KOPT-K1 (cell line): Measurements from ENCODE around the gene URB1.

Experiments
- H3K27ac ChIP-seq: fragments of 200-600 bp; sonication (generic); 2 replicates; pipeline ENCODE4 v1.5.1; 2016; ENCODE audit warnings: antibody characterized with exemption, mild to moderate bottlenecking, low read depth, low read length; ENCODE audit not compliant: poor library complexity, severe bottlenecking
- H3K36me3 ChIP-seq: fragments of 200-600 bp; sonication (generic); 2 replicates; pipeline ENCODE4 v1.5.1; 2017; ENCODE audit warnings: antibody characterized with exemption, mild to moderate bottlenecking, low read length, moderate library complexity; ENCODE audit not compliant: insufficient read depth
- H3K9me3 ChIP-seq: fragments of 200-600 bp; sonication (generic); 2 replicates; pipeline ENCODE4 v1.5.1; 2017; ENCODE audit warnings: antibody characterized with exemption, low read length, mild to moderate bottlenecking; ENCODE audit not compliant: insufficient read depth, poor library complexity, severe bottlenecking

The URB1 gene

DNA sequence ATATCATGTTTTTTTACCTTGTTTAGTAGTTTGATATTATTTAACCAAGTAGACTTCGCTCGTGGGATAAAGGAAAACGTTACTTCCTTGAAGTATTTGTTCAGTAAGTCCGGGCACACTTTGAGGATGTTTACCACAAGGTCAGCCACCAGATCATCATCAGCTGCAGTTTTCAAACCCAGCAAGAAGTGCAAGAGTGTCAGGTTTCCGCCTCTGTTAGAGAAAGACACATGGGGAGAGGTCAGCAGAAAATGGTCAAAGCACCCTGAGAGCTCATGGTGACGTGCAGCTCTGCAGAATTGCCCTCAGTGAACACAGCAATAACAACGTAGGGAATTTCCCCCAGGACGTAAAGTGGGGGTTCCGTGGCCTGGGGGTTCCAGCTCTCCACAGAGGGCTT, 24.4 kb downstream of the URB1 start:
- H3K36me3 ChIP-seq, result peaks cover 99% of the 10 kb centered on the region
- H3K27ac ChIP-seq, result no peak overlapping the region
- H3K9me3 ChIP-seq, result no peaks in the 10 kb centered on the region

- Histone ChIP-seq H3K36me3 (peaks cover 99% of the 10 kb centered on the region), H3K27ac (no peak overlapping the region), H3K9me3 (no peaks in the 10 kb centered on the region)
Observed at GRCh38 chr21:32367158-32367557, 25.7 kb downstream of the URB1 start.

DNA sequence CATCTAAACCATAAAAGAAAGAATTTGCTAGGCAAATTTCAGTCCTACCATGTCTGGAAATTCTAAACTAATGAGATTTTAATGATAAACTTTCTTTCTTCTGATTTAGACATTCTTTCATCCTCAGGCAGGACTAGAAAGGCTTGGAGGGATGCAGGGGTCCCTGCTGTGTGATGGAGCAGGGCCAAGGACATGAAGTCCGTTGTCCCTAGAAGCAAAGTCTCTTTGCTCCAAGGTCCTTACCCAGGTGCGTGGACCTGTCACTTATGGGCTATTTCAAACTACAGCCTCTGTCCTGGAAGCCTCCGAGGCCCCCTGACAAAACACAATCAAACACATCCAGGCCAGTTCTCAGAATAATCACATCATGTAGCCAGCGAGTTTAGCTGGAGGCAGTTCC, 26.6 kb downstream of the URB1 start:
- Histone ChIP-seq H3K27ac (no peak overlapping the region), H3K36me3 (peaks cover 99% of the 10 kb centered on the region), H3K9me3 (no peaks in the 10 kb centered on the region)

DNA sequence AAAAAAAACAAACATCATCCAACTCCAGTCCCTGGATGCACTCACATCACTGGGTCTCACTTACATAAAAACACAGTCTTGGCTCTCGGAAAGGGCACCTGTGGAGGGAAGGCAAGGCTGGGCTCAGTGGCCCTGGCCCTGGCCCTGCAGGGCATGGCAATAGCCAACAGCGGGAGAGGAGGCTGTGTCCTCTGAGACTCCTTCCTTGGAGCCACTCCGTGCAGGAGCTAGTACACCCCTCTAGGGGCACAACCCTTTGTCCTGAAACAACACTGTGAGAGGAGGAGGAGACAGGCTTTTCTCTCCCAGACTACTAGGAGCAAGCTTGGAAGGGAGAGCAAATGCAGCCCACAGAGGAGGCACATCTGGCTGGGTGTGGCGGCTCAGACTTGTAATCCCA, 28.0 kb downstream of the URB1 start:
- Histone ChIP-seq H3K9me3 (no peaks in the 10 kb centered on the region), H3K36me3 (peaks cover 99% of the 10 kb centered on the region), H3K27ac (no peak overlapping the region)

DNA sequence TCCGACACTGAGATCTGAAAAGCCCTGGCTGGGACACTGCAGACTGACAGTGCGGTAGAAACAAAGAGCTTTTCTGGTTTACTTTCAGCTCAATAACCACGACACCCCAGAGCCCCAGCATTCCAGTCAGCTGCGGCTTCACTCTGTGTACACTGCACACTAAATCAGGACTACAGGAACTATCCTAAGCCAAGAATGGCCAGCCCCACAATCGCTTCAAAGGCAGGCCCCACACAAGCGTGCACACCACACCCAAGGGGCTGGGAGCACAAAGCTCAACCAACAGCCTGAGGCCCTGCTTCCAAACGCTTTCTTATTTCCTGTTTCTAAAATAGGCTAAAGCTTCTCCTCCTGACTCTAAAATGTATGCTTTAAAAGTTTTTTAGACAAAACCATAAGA, 28.4 kb downstream of the URB1 start:
- Histone ChIP-seq H3K36me3 (peaks cover 99% of the 10 kb centered on the region), H3K27ac (no peak overlapping the region)

GRCh38 chr21:32360401-32360975, 32.3 kb downstream of the URB1 start:
- Histone ChIP-seq H3K27ac (no peak overlapping the region), H3K36me3 (peaks cover 99% of the 10 kb centered on the region), H3K9me3 (no peaks in the 10 kb centered on the region)

More for the DNA sequence above, 28.4 kb downstream of the URB1 start:
- no peaks in the 10 kb centered on the region for H3K9me3 ChIP-seq

DNA sequence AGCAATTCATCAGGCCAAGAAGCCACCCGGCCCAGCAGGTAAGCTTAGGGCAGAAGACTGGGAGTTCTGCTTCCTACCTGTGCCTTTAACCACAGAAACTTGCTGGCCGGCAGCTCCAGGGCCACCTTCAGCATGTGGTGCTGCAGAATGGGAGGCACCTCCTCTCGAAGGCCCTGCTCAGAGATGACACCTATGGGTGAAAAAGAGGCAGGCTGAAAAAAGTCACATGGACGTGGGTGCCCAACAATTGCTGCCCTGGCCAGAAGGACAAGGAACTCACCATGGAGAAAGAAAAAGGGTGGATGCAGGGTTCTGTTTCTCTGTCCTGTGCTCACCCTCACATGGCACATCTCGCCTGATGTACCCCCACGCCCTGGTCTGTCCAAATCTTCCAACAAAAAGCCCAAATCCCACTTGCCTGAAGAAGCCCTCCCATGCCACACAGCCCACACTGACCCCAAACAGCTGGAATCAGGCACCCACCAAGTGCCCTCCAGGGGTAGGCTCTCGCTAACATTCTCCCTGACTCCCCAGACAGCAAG, 33.0 kb downstream of the URB1 start:
- H3K9me3 ChIP-seq, result no peaks in the 10 kb centered on the region
- no peak overlapping the region for H3K27ac ChIP-seq
- peaks cover 99% of the 10 kb centered on the region for H3K36me3 ChIP-seq

- no peak overlapping the region for H3K27ac ChIP-seq
- H3K9me3 ChIP-seq, result no peaks in the 10 kb centered on the region
- H3K36me3 ChIP-seq, result peaks cover 99% of the 10 kb centered on the region
Observed at GRCh38 chr21:32356874-32357395, 35.9 kb downstream of the URB1 start.

GRCh38 chr21:32353002-32353711, 39.7 kb downstream of the URB1 start:
- Histone ChIP-seq H3K27ac (no peak overlapping the region), H3K9me3 (no peaks in the 10 kb centered on the region), H3K36me3 (peaks cover 99% of the 10 kb centered on the region)

DNA sequence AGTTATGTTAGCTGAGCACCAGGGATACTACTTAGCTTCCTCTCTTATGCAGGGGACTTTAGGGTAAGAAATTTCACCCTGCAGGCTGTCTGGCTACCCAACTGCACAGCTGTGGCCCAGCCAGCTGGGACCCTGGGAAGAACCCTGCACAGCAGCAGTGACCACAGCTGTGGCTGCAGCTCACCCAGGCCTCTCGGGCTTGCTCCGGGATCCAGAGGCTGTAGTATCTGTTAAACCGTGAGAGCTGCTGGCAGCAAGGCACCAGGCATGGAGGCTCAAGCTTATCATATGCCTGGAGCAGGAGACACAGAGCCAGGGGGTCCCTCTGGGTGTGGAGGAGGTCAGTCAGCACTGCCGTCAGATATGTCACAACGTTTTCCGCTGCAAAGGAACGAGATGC, 40.3 kb downstream of the URB1 start:
- Histone ChIP-seq H3K27ac (no peak overlapping the region), H3K9me3 (peaks cover 3% of the 10 kb centered on the region), H3K36me3 (peaks cover 99% of the 10 kb centered on the region)

DNA sequence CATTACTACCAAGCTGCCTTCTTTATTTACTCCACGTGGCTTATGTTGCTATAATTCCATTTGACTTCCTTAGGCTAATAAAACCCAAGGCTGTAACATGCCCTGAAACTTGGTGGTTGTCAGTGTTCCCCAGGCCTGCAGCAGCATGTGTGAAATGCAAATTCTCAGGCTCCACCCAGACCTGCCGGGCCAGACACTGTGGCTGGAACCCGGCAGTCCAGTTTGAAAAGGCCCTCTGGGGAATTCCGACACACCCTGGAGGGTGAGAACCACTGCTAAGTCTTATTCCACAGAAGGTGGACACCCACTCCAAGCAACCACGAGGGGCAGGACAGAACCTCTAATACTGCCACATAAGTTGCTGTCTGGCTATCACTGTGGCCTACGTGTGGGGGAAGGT, 41.4 kb downstream of the URB1 start:
- Histone ChIP-seq H3K27ac (no peak overlapping the region), H3K36me3 (peaks cover 100% of the 10 kb centered on the region), H3K9me3 (peaks cover 12% of the 10 kb centered on the region)

DNA sequence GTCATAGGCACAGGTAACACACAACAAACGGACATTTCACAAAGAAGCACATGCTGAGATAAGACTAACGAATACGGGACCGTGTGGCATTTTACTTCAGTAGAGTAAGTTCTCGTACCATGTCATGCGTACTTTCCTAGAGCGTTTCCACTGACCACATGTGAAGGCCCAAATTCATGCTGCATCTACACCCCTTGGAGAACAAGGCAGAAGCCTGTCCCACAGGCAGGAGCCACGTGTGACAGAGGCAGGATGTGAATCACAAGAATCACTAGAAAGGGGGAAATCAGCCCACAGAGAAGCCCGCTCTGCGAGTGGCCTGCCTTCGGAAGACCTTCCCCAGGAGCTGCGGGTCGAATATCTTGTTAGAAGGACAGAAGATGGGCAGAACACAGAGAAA, 41.8 kb downstream of the URB1 start:
- Histone ChIP-seq H3K27ac (no peak overlapping the region), H3K9me3 (peaks cover 15% of the 10 kb centered on the region), H3K36me3 (peaks cover 100% of the 10 kb centered on the region)

DNA sequence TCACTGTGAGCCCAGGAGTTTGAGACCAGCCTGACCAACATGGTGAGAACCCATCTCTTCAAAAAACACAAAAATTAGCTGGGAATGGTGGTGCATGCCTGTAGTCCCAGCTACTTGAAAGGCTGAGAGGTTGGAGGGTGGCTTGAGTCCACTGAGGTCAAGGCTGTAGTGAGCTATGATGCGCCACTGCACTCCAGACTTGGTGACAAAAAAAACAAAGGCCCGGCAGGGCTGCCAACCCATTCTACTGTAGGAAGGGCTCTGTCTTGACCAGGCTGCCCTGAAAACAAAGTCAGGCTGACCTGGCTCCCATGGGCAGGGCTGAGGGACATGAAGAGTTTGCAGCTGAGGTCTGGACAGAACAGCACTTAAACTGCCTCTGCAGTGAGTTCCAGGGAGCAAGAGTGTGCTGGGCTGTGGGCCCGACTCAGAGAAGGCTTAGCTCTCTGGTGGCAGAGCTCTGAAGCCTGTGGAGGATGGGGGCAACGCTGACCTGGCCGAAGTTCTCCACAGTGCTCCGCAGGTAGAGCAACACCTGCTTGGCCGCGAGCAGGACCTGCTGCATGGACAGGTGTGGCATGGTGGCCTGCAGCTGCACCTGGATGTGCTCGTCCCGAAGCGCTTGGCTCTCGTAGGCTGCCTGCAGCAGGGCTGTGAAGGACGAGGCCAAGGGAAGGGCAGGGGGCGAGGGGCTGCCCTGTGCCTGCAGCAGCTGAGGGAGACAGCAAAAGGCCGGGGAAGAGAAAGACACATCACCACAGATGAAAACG, 42.4 kb downstream of the URB1 start:
- peaks cover 21% of the 10 kb centered on the region for H3K9me3 ChIP-seq
- no peak overlapping the region for H3K27ac ChIP-seq
- peaks cover 100% of the 10 kb centered on the region for H3K36me3 ChIP-seq

GRCh38 chr21:32349333-32349944, 43.4 kb downstream of the URB1 start:
- H3K9me3 ChIP-seq, result peaks cover 30% of the 10 kb centered on the region
- peaks cover 100% of the 10 kb centered on the region for H3K36me3 ChIP-seq
- H3K27ac ChIP-seq, result no peak overlapping the region
